ENCODE results near the gene GABARAPL1.

DNA sequence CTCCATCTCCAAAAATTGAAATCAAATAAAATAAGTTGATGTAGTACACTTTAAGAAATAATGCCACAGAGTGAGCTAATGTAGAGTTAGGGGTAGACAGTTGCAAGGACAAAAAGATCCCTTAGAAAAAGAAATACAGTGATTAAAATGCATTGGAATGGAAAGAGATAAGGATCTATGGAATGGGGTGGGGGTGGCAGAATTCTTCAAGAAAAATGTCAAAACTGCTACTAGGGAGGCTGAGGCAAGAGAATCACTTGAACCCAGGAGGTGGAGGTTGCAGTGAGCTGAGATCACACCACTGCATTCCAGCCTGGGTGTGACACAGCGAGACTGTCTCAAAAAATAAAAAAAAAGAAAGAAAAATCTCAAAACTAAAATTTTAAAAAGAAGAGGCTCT lies 47.3 kb upstream of the GABARAPL1 start:
- no peak for TF ChIP-seq EZH2phosphoT487 (IDR thresholded peaks at IDR 0.05; ENCODE audit: insufficient read depth, low read depth)
- TF ChIP-seq EZH2 (IDR thresholded peaks at IDR 0.05; ENCODE audit: insufficient read depth, poor library complexity, severe bottlenecking) = no peak

Data from GM23248 (cell line).